Measurements from ENCODE around the gene RAB42. TPM values are rescaled to one million over a fixed set of nuclear protein-coding genes. Genes with fewer than 3 reads are reported as not detected.

Gene RAB42
- total RNA-seq, 1 experiment from 2014 or later = 13.2 TPM

- Histone ChIP-seq H4K5ac (ENCODE audit: insufficient read length, low read depth, low read length) (no peak overlapping the region), H3K23me2 (ENCODE audit: insufficient read length, low read depth, low read length, poor library complexity, severe bottlenecking) (no peaks in the 10 kb centered on the region), H3K27ac (ENCODE audit: insufficient read length, low read depth, low read length) (no peak overlapping the region), H2BK15ac (ENCODE audit: low read depth, low read length) (no peak overlapping the region), H3K27me3 (ENCODE audit: insufficient read depth, low read length) (no peaks in the 10 kb centered on the region), H3K18ac (ENCODE audit: insufficient read length, low read depth, low read length) (no peak overlapping the region), H3K14ac (ENCODE audit: insufficient read depth, low read length) (no peak overlapping the region), H2BK12ac (ENCODE audit: insufficient read length, low read depth, low read length) (no peak overlapping the region), H2AK5ac (ENCODE audit: insufficient read length, low read length) (no peak overlapping the region), H3K4ac (ENCODE audit: low read depth, low read length) (no peak overlapping the region), H3T11ph (ENCODE audit: low read length) (no peak overlapping the region), H3K23ac (ENCODE audit: insufficient read length, low read depth, low read length) (no peak overlapping the region), H3K4me1 (ENCODE audit: insufficient read depth, low read length) (no peaks in the 10 kb centered on the region), H4K8ac (replicated peaks; ENCODE audit: insufficient read length, low read depth, low read length) (no peak overlapping the region), H2BK120ac (ENCODE audit: low read depth, low read length, poor library complexity, severe bottlenecking) (no peak overlapping the region), H2BK5ac (ENCODE audit: insufficient read length, low read length) (no peak overlapping the region), H3K79me2 (ENCODE audit: insufficient read depth, low read length) (no peaks in the 10 kb centered on the region), H4K91ac (ENCODE audit: insufficient read length, low read depth, low read length) (no peak overlapping the region), H2AFZ (ENCODE audit: low read length) (no peak overlapping the region), H3K4me2 (ENCODE audit: insufficient read depth, insufficient read length, low read length) (no peak overlapping the region), H3K9me3 (ENCODE audit: control insufficient read depth, low read depth, low read length) (no peaks in the 10 kb centered on the region), H3K9ac (ENCODE audit: extremely low read depth, insufficient read length, low read length) (no peak overlapping the region), H3K56ac (ENCODE audit: insufficient read length, low read depth, low read length) (no peak overlapping the region), H3K79me1 (ENCODE audit: insufficient read depth, low read depth, low read length, poor library complexity, severe bottlenecking) (no peaks in the 10 kb centered on the region), H2BK20ac (ENCODE audit: low read depth, low read length, poor library complexity, severe bottlenecking) (no peak overlapping the region), H4K20me1 (ENCODE audit: control insufficient read depth, insufficient read depth, insufficient read length) (no peaks in the 10 kb centered on the region)
- no peaks in the 10 kb centered on the region for H3K9me3 Mint-ChIP-seq
- H3K4me3 Mint-ChIP-seq = no peak overlapping the region
- H3K27ac Mint-ChIP-seq = no peak overlapping the region
- H3K36me3 Mint-ChIP-seq (ENCODE audit: insufficient read depth in 1 of 3, low read depth in 3 of 3) = peaks cover 4 to 5% (median 4%) of the 10 kb centered on the region in 3 experiments; a peak in 5 of 7 replicates
- H3K4me1 Mint-ChIP-seq = 0 out of 4 replicates have a peak, but pooled peaks cover 0 to 3% of the 10 kb centered on the region in 2 experiments
- WGBS (ENCODE audit: extremely low coverage, insufficient read length, low lambda C conversion rate) = no CpG with 5 or more reads among the region's 4 CpGs
- no peaks in the 10 kb centered on the region for H3K27me3 Mint-ChIP-seq (ENCODE audit: low read depth)
- no peak for TF ChIP-seq CTCF (conservative IDR thresholded peaks at IDR 0.05)
- DNase-seq = no peak
These were observed 40.5 kb downstream of the RAB42 start for GRCh38 chr1:28632560-28632959.

Data from H9 (cell line).